Activated CD4-positive, alpha-beta T cell treated with anti-CD3 and anti-CD28 coated beads for 36 hours (primary cell): ENCODE measurements around the gene UMAD1. TPM values are rescaled to one million over a fixed set of nuclear protein-coding genes. Genes with fewer than 3 reads are reported as not detected.

Experiments used
- ATAC-seq: fragments of 200-7000 bp; cut with Tn5 transposase; one replicate; pipeline ENCODE4 v1.10.0; 2021; ENCODE audit warnings: mild to moderate bottlenecking, moderate library complexity
- CTCF ChIA-PET: fragments of 350-600 bp; sonication (Branson Sonifier 250); formaldehyde crosslinking; loops from one replicate; lab custom pipeline; 2021; ENCODE audit warnings: antibody characterized with exemption; lab: Charles Lee
- POLR2A ChIA-PET: fragments of 350-600 bp; sonication (Branson Sonifier 250); formaldehyde crosslinking; loops from one replicate; lab custom pipeline; 2021; ENCODE audit warnings: antibody characterized with exemption, inconsistent platforms; lab: Charles Lee
- DNase-seq: peaks from one replicate; pipeline ENCODE4 v3.0.0-alpha.2; 2020
- H3K27ac Mint-ChIP-seq: one replicate; pipeline ENCODE4 v1.8.0; 2021; ENCODE audit warnings: mixed read lengths
- H3K27me3 Mint-ChIP-seq: one replicate; pipeline ENCODE4 v1.8.0; 2021; ENCODE audit warnings: mixed read lengths
- H3K36me3 Mint-ChIP-seq: one replicate; pipeline ENCODE4 v1.8.0; 2021; ENCODE audit warnings: low read depth, mixed read lengths
- H3K4me1 Mint-ChIP-seq: one replicate; pipeline ENCODE4 v1.8.0; 2021; ENCODE audit warnings: mixed read lengths
- H3K4me3 Mint-ChIP-seq: one replicate; pipeline ENCODE4 v1.8.0; 2021; ENCODE audit warnings: mild to moderate bottlenecking, moderate library complexity, mixed read lengths
- H3K9me3 Mint-ChIP-seq: one replicate; pipeline ENCODE4 v1.8.0; 2021; ENCODE audit warnings: low read depth, mixed read lengths
- intact Hi-C, 2 experiments: fragments of 100-400 bp; cut with DNase I in 1 of 2; cut with micrococcal nuclease in 1 of 2; formaldehyde crosslinking; loops; one replicate each; pipeline versions ENCODE4 v1.14.2 to v1.15.1; 2022 to 2024; cut with DNase I, micrococcal nuclease
- total RNA-seq, 2 experiments: library from RNA; stranded (reverse); gene quantifications; one replicate each; pipeline ENCODE4 v1.2.3, GENCODE V29; 2021

The UMAD1 gene
- total RNA-seq, 2 experiments from 2014 or later: 13.1 to 14.5 TPM

GRCh38 chr7:7913504-7913903, 273.0 kb downstream of the UMAD1 start:
- ChIA-PET CTCF (interaction anchor here (0.8 kb wide), 1 partner anchor 16 kb away, joined by 5 read pairs; no protein-coding TSS in a partner anchor), POLR2A (no interaction called here)
- Mint-ChIP-seq H3K36me3 (no peaks in the 10 kb centered on the region), H3K4me3 (no peak overlapping the region), H3K27me3 (no peaks in the 10 kb centered on the region), H3K27ac (no peak overlapping the region), H3K9me3 (no peaks in the 10 kb centered on the region), H3K4me1 (no peaks in the 10 kb centered on the region)
- intact Hi-C loops: no loop called here
- no peak for DNase-seq
- no peak for ATAC-seq

- H3K4me3 Mint-ChIP-seq: no peak overlapping the region
- H3K4me1 Mint-ChIP-seq: peaks cover 2% of the 10 kb centered on the region
- H3K9me3 Mint-ChIP-seq: no peaks in the 10 kb centered on the region
- H3K27me3 Mint-ChIP-seq: no peaks in the 10 kb centered on the region
- H3K36me3 Mint-ChIP-seq: no peaks in the 10 kb centered on the region
- intact Hi-C loops: no loop called here
- H3K27ac Mint-ChIP-seq: no peak overlapping the region
- CTCF ChIA-PET: no interaction called here
- POLR2A ChIA-PET: no interaction called here
- no peak for ATAC-seq
- no peak for DNase-seq
Observed at GRCh38 chr7:7914547-7914946, 274.0 kb downstream of the UMAD1 start.

- no peaks in the 10 kb centered on the region for H3K27me3 Mint-ChIP-seq
- POLR2A ChIA-PET: no interaction called here
Observed at GRCh38 chr7:7916064-7916463, 275.5 kb downstream of the UMAD1 start.

GRCh38 chr7:7917593-7917992, 277.0 kb downstream of the UMAD1 start:
- intact Hi-C loops: no loop called here
- Mint-ChIP-seq H3K4me1 (peaks cover 19% of the 10 kb centered on the region), H3K4me3 (no peak overlapping the region), H3K36me3 (no peaks in the 10 kb centered on the region), H3K27ac (no peak overlapping the region), H3K9me3 (no peaks in the 10 kb centered on the region), H3K27me3 (no peaks in the 10 kb centered on the region)
- no peak for DNase-seq
- POLR2A ChIA-PET: interaction anchor here (0.6 kb wide), 1 partner anchor 277 kb away, joined by 4 read pairs; the partner anchor contains the start of gene UMAD1
- ATAC-seq: no peak
- CTCF ChIA-PET: interaction anchor here (1.2 kb wide), 1 partner anchor 322 kb away, joined by 4 read pairs; no protein-coding TSS in a partner anchor

More at GRCh38 chr7:7916064-7916463, 275.5 kb downstream of the UMAD1 start:
- no peak overlapping the region for H3K4me3 Mint-ChIP-seq
- intact Hi-C loops: no loop called here
- CTCF ChIA-PET: no interaction called here
- H3K27ac Mint-ChIP-seq: no peak overlapping the region
- H3K36me3 Mint-ChIP-seq: no peaks in the 10 kb centered on the region
- H3K4me1 Mint-ChIP-seq: peaks cover 13% of the 10 kb centered on the region
- no peaks in the 10 kb centered on the region for H3K9me3 Mint-ChIP-seq
- DNase-seq (no peak), ATAC-seq (no peak)

GRCh38 chr7:7918736-7919448, 278.3 kb downstream of the UMAD1 start:
- ATAC-seq: no peak
- CTCF ChIA-PET: interaction anchor here (0.6 to 1.7 kb wide), 9 partner anchors 9 to 323 kb away, joined by 3 to 6 read pairs (median 4); no protein-coding TSS in a partner anchor
- no peaks in the 10 kb centered on the region for H3K36me3 Mint-ChIP-seq
- intact Hi-C loops: no loop called here
- POLR2A ChIA-PET: no interaction called here
- no peak overlapping the region for H3K4me3 Mint-ChIP-seq
- no peak for DNase-seq
- H3K9me3 Mint-ChIP-seq: no peaks in the 10 kb centered on the region
- no peaks in the 10 kb centered on the region for H3K27me3 Mint-ChIP-seq
- H3K27ac Mint-ChIP-seq: no peak overlapping the region
- peaks cover 26% of the 10 kb centered on the region for H3K4me1 Mint-ChIP-seq

- intact Hi-C loops: no loop called here
- H3K9me3 Mint-ChIP-seq: no peaks in the 10 kb centered on the region
- H3K4me1 Mint-ChIP-seq: peaks cover 32% of the 10 kb centered on the region
- ATAC-seq: no peak
- no peaks in the 10 kb centered on the region for H3K27me3 Mint-ChIP-seq
- no peak overlapping the region for H3K4me3 Mint-ChIP-seq
- no peak for DNase-seq
- CTCF ChIA-PET: interaction anchor here (0.6 to 1.7 kb wide), 9 partner anchors 8 to 239 kb away, joined by 3 to 6 read pairs (median 4); no protein-coding TSS in a partner anchor
- H3K36me3 Mint-ChIP-seq: no peaks in the 10 kb centered on the region
- POLR2A ChIA-PET: no interaction called here
- no peak overlapping the region for H3K27ac Mint-ChIP-seq
Observed at GRCh38 chr7:7919449-7919945, 278.9 kb downstream of the UMAD1 start.

GRCh38 chr7:7920056-7920455, 279.5 kb downstream of the UMAD1 start:
- Mint-ChIP-seq H3K4me1 (peaks cover 34% of the 10 kb centered on the region), H3K4me3 (no peak overlapping the region), H3K36me3 (no peaks in the 10 kb centered on the region), H3K27ac (no peak overlapping the region), H3K27me3 (no peaks in the 10 kb centered on the region), H3K9me3 (no peaks in the 10 kb centered on the region)
- intact Hi-C loops: loop anchor here (1.0 to 2.0 kb wide), 4 partner anchors 25 to 214 kb away; partner anchors contain the start of gene GLCCI1 (in 1 of the 2)
- CTCF ChIA-PET: interaction anchor here (0.8 to 1.4 kb wide), 7 partner anchors 8 to 239 kb away, joined by 3 to 6 read pairs (median 3); no protein-coding TSS in a partner anchor
- POLR2A ChIA-PET: no interaction called here
- DNase-seq (no peak), ATAC-seq (peak; percentile 21)

- Mint-ChIP-seq H3K9me3 (no peaks in the 10 kb centered on the region), H3K27me3 (no peaks in the 10 kb centered on the region), H3K4me3 (peak overlapping the region; percentile 22), H3K4me1 (peaks cover 34% of the 10 kb centered on the region), H3K27ac (no peak overlapping the region), H3K36me3 (no peaks in the 10 kb centered on the region)
- POLR2A ChIA-PET: no interaction called here
- peak; percentile 91 for ATAC-seq
- intact Hi-C loops: loop anchor here (1.0 to 2.0 kb wide), 4 partner anchors 24 to 214 kb away; partner anchors contain the start of gene GLCCI1 (in 1 of the 2)
- CTCF ChIA-PET: interaction anchor here (0.8 to 1.6 kb wide), 6 partner anchors 11 to 231 kb away, joined by 3 to 4 read pairs (median 3); no protein-coding TSS in a partner anchor
- DNase-seq: peak; percentile 30
Observed at GRCh38 chr7:7920481-7920880, 279.9 kb downstream of the UMAD1 start.

GRCh38 chr7:7921830-7922229, 281.3 kb downstream of the UMAD1 start:
- peaks cover 34% of the 10 kb centered on the region for H3K4me1 Mint-ChIP-seq
- ChIA-PET CTCF (interaction anchor here (1.6 kb wide), 1 partner anchor 48 kb away, joined by 3 read pairs; no protein-coding TSS in a partner anchor), POLR2A (no interaction called here)
- no peak overlapping the region for H3K4me3 Mint-ChIP-seq
- H3K9me3 Mint-ChIP-seq: no peaks in the 10 kb centered on the region
- intact Hi-C loops: loop anchor here (2.0 kb wide), 3 partner anchors 23 to 47 kb away; partner anchors contain the start of gene GLCCI1 (in 1 of the 2)
- no peaks in the 10 kb centered on the region for H3K36me3 Mint-ChIP-seq
- ATAC-seq (no peak), DNase-seq (no peak)
- H3K27ac Mint-ChIP-seq: peak overlapping the region; percentile 40
- H3K27me3 Mint-ChIP-seq: no peaks in the 10 kb centered on the region

GRCh38 chr7:7922684-7923385, 282.3 kb downstream of the UMAD1 start:
- ATAC-seq: no peak
- CTCF ChIA-PET: no interaction called here

GRCh38 chr7:7923818-7924217, 283.3 kb downstream of the UMAD1 start:
- Mint-ChIP-seq H3K27ac (no peak overlapping the region), H3K4me1 (peaks cover 34% of the 10 kb centered on the region), H3K27me3 (no peaks in the 10 kb centered on the region), H3K36me3 (no peaks in the 10 kb centered on the region), H3K4me3 (no peak overlapping the region), H3K9me3 (no peaks in the 10 kb centered on the region)
- ATAC-seq (no peak), DNase-seq (no peak)
- intact Hi-C loops: no loop called here
- ChIA-PET POLR2A (no interaction called here), CTCF (interaction anchor here (0.8 to 1.0 kb wide), 2 partner anchors 9 to 29 kb away, joined by 3 read pairs; no protein-coding TSS in a partner anchor)

More at GRCh38 chr7:7922684-7923385, 282.3 kb downstream of the UMAD1 start:
- Mint-ChIP-seq H3K27ac (no peak overlapping the region), H3K36me3 (no peaks in the 10 kb centered on the region), H3K4me3 (no peak overlapping the region), H3K27me3 (no peaks in the 10 kb centered on the region), H3K9me3 (no peaks in the 10 kb centered on the region), H3K4me1 (peaks cover 34% of the 10 kb centered on the region)
- intact Hi-C loops: no loop called here
- POLR2A ChIA-PET: no interaction called here
- DNase-seq: no peak
